Ishikawa (cell line): ENCODE data around the gene SLC66A1.

Experiments
- CEBPB ChIP-seq: IDR thresholded peaks from 2 replicates; pipeline ENCODE4 v1.6.1; 2012
- EGR1 ChIP-seq: IDR thresholded peaks from 2 replicates; pipeline ENCODE4 v1.6.1; 2012
- EP300 ChIP-seq: IDR thresholded peaks from 2 replicates; pipeline ENCODE4 v1.6.1; 2012; ENCODE audit warnings: borderline replicate concordance
- FOXM1 ChIP-seq: IDR thresholded peaks from 2 replicates; pipeline ENCODE4 v1.6.1; 2012; ENCODE audit warnings: low read depth, borderline replicate concordance
- MAX ChIP-seq: IDR thresholded peaks from 2 replicates; pipeline ENCODE4 v1.6.1; 2012
- NFIC ChIP-seq: IDR thresholded peaks from 2 replicates; pipeline ENCODE4 v1.6.1; 2012
- TAF1 ChIP-seq: IDR thresholded peaks from 2 replicates; pipeline ENCODE4 v1.6.1; 2012; ENCODE audit warnings: low read depth, mild to moderate bottlenecking
- TCF12 ChIP-seq: IDR thresholded peaks from 2 replicates; pipeline ENCODE4 v1.6.1; 2012; ENCODE audit warnings: low read depth
- TEAD4 ChIP-seq: IDR thresholded peaks from 2 replicates; pipeline ENCODE4 v1.6.1; 2012
- YY1 ChIP-seq: IDR thresholded peaks from 2 replicates; pipeline ENCODE4 v1.6.1; 2012; ENCODE audit warnings: low read depth
- ZBTB7A ChIP-seq: IDR thresholded peaks from 2 replicates; pipeline ENCODE4 v1.6.1; 2012; ENCODE audit warnings: low read depth
- TF ChIP-seq, protein P1 (sequence below): IDR thresholded peaks from 2 replicates; pipeline ENCODE4 v1.6.1; 2012
- TF ChIP-seq, protein P2 (sequence below): IDR thresholded peaks from 2 replicates; pipeline ENCODE4 v1.6.1; 2012; ENCODE audit warnings: low read depth, mild to moderate bottlenecking

DNA sequence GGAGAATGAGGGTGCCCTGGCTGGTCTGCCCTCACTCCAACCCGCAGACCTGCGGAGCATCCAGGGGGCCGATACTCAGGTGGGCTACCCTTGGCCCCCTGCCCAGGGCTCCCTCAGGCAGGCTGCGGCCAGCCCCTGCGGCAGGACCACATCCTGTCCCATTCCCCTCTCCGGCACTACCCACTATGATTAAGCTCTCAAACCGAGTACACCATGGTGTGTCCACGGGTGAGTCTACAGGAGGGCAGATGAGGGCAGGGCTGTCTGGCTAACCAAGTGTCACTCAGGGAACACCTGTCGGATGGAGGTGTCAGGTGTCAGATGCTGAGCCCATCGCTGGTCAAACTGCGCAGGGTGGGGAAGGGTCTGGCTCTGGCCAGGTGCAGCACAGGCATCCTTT lies 47.2 kb downstream of the SLC66A1 start:
- TF ChIP-seq CEBPB (no peak), ZBTB7A (no peak), TAF1 (no peak), EP300 (no peak), NFIC (no peak), YY1 (no peak), EGR1 (no peak), TCF12 (no peak), MAX (no peak), TEAD4 (no peak), FOXM1 (no peak)
- TF ChIP-seq, protein P1, sequence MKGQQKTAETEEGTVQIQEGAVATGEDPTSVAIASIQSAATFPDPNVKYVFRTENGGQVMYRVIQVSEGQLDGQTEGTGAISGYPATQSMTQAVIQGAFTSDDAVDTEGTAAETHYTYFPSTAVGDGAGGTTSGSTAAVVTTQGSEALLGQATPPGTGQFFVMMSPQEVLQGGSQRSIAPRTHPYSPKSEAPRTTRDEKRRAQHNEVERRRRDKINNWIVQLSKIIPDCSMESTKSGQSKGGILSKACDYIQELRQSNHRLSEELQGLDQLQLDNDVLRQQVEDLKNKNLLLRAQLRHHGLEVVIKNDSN: no peak
- TF ChIP-seq, protein P2, sequence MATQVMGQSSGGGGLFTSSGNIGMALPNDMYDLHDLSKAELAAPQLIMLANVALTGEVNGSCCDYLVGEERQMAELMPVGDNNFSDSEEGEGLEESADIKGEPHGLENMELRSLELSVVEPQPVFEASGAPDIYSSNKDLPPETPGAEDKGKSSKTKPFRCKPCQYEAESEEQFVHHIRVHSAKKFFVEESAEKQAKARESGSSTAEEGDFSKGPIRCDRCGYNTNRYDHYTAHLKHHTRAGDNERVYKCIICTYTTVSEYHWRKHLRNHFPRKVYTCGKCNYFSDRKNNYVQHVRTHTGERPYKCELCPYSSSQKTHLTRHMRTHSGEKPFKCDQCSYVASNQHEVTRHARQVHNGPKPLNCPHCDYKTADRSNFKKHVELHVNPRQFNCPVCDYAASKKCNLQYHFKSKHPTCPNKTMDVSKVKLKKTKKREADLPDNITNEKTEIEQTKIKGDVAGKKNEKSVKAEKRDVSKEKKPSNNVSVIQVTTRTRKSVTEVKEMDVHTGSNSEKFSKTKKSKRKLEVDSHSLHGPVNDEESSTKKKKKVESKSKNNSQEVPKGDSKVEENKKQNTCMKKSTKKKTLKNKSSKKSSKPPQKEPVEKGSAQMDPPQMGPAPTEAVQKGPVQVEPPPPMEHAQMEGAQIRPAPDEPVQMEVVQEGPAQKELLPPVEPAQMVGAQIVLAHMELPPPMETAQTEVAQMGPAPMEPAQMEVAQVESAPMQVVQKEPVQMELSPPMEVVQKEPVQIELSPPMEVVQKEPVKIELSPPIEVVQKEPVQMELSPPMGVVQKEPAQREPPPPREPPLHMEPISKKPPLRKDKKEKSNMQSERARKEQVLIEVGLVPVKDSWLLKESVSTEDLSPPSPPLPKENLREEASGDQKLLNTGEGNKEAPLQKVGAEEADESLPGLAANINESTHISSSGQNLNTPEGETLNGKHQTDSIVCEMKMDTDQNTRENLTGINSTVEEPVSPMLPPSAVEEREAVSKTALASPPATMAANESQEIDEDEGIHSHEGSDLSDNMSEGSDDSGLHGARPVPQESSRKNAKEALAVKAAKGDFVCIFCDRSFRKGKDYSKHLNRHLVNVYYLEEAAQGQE: no peak
